Activated naive CD4-positive, alpha-beta T cell (primary cell): ENCODE data around the gene DNAJB12.

Experiments
- DNase-seq, 4 experiments: peaks; one replicate each; lab custom pipeline; 2025; lab: John Stamatoyannopoulos, UW

The DNAJB12 gene

GRCh38 chr10:72295330-72295910 is 59.3 kb downstream of the DNAJB12 start:
- DNase-seq, result no peak

DNA sequence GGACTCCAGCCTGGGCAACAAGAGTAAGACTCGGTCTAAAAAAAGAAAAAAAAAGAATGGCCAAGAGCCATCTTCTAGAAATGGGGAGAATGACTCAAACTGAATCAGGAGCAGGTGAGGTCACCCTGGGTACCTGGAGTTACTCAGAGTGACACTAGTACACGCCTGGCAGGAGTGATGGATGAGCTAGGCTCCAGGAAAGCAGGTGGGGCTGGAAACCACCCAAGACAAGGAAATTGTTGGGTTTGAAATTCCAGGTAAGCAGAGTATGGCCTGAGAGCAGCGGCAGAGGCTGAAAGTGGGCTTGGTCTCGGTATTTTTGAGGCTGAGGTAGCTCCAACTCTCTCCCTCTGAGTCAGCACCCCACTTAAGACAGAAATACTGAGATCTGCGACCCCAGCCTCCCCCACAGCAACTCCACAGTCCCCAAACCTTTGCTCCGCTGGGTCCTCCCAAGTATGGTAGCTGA is 62.5 kb downstream of the DNAJB12 start:
- DNase-seq, result no peak

DNA sequence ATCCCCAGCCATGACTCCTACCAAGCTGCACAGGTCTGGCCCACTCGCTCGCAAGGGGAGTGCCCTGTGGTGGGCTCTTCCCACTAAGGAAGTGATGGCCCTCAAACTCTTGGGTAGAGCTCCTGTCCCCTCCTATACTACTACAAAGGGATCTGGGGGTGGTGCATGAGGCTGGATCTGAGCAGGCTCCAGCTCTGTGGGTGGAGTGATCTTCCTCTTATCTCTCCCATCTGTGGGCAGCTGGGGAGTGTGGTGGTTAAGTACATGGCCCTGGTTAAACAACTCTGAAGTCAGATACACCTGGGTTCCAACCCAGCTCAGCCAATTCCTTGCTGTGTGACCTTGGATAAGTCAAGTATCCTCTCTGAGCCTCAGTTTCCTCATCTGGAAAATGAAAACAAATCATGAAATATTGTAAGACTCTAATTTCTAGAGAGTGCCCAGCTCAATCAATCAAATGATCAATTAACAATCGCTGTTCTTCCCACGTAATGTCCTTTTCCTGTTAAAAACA is 63.6 kb downstream of the DNAJB12 start:
- DNase-seq, result no peak

DNA sequence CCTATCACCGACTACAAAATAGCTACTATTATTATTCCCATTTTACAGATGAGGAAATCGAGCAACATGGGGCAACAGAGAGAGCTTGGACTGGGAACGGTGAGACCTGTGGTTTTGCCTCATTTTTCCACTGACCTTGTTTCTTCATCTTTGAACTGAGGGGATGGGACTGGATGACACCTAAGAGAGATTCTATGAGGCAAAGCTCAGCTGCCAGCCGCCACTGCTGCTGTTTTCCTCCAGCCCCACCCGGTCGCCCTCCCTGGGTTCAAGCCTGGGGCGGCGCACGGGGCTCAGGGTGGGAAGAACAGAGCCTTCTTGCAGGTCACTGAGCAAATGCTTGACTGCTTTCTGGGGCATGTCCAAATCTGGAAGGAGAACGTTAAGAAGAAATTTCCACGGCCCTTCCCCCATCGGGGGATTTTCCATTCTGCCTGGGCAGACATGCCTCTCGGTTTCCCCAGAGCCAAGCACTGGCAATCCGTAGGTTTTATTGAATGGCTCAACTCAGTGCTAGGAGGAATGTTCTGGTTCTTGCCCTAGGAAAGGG is 68.7 kb downstream of the DNAJB12 start:
- no peak for DNase-seq

GRCh38 chr10:72283131-72283530 is 71.6 kb downstream of the DNAJB12 start:
- no peak for DNase-seq
